ENCODE data around the gene RGS14. TPM values are rescaled to one million over a fixed set of nuclear protein-coding genes. Genes with fewer than 3 reads are reported as not detected.
"Not testable (repeated sequence)": the region's sequence is repeated elsewhere in the genome, so short reads cannot be mapped to it uniquely, and the experiment has no call there.

RGS14 gene
- total RNA-seq, 2 donors from 2014 or later, result 41.3 to 50.8 TPM

DNA sequence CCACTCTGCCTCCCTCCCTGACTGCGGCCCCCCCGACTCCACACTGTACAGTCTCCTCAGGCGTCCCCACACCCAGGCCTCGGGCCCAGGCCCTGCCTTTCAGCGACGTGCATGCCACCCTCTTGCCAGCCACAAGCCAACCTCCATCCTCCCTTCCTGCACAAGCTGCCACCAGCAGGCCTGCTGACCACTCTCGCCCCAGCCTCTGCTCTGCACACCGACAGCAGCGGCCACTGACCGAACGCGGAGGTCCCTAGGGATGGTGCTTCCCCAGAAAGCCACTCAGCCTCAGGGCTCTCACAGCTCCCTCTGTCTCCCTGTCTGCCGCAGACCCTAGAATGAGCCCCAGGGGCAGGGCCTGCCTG lies 24.8 kb upstream of the RGS14 start:
- DNase-seq, result no peak
- no peak for ATAC-seq (replicated peaks in 1 of 2)
- Mint-ChIP-seq H3K27ac (no peak overlapping the region), H3K27me3 (ENCODE audit: low read depth) (no peaks in the 10 kb centered on the region), H3K36me3 (ENCODE audit: insufficient read depth in 2 of 2) (peaks cover 0 to 24% of the 10 kb centered on the region in 2 donors), H3K4me1 (ENCODE audit: low read depth) (peaks cover 24% of the 10 kb centered on the region), H3K9me3 (no peaks in the 10 kb centered on the region), H3K4me3 (no peak overlapping the region)

DNA sequence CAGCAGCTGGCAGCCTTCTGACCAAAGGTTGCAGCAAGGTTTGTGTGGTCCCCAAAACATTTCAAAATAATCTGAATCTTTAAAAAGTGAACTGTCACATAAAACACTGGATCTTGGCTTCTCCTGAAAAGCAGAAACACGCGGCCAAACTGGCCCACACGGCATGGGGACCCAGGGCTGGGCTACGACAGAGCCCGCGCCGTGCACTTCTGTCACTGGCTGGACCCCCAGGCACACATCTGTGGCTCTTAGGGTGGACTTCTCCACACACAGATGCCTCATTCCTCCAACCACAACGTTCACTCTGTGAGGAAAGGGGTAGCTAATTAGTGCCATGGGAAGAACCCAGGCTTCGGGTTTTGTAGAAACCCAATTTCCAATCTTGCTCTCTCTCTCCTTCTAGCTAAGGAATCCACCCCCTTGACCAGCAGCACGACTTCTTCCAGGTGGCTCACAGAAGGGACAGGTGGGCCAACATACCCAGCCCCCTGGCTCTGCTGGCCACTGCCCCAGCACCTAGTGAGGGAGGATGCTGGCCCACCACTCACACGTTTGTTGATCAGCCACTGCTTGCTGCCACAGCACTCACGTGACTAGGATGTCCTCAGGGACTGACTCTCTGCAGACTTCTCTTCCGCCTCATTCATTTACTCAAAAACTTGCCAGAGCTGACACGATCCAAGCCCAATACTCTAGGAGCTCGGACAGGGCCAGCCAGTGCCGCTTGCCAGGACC lies 24.1 kb upstream of the RGS14 start:
- H3K4me3 Mint-ChIP-seq, result no peak overlapping the region
- H3K9me3 Mint-ChIP-seq, result no peaks in the 10 kb centered on the region
- peaks cover 0 to 24% of the 10 kb centered on the region in 2 donors for H3K36me3 Mint-ChIP-seq (ENCODE audit: insufficient read depth in 2 of 2)
- H3K27ac Mint-ChIP-seq, result no peak overlapping the region
- no peaks in the 10 kb centered on the region for H3K27me3 Mint-ChIP-seq (ENCODE audit: low read depth)
- ATAC-seq (replicated peaks in 1 of 2), result no peak
- DNase-seq, result no peak
- peaks cover 17% of the 10 kb centered on the region for H3K4me1 Mint-ChIP-seq (ENCODE audit: low read depth)

DNA sequence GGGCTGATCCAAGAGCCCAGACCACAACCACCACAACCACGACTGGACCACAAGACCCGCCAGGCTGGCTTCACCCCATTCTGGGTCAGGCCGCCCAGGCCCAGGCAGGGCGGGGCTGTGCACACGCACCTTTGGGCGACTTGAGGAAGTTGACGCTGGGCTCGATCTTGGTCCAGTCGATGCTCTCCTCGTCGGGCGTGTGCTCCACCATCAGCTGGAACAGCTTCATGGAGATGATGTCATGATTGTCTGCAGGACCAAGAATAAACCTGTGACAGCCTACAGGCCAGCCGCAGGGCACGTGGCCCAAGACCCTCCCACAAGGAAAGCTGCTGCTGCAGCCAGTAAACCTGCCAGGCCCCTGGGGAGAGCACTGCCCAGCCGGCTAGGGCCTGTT lies 23.6 kb upstream of the RGS14 start:
- DNase-seq (no peak), ATAC-seq (replicated peaks in 1 of 2) (no peak)
- Mint-ChIP-seq H3K4me3 (no peak overlapping the region), H3K27ac (no peak overlapping the region), H3K27me3 (ENCODE audit: low read depth) (no peaks in the 10 kb centered on the region), H3K36me3 (ENCODE audit: insufficient read depth in 2 of 2) (peaks cover 0 to 24% of the 10 kb centered on the region in 2 donors), H3K4me1 (ENCODE audit: low read depth) (peaks cover 14% of the 10 kb centered on the region), H3K9me3 (no peaks in the 10 kb centered on the region)

DNA sequence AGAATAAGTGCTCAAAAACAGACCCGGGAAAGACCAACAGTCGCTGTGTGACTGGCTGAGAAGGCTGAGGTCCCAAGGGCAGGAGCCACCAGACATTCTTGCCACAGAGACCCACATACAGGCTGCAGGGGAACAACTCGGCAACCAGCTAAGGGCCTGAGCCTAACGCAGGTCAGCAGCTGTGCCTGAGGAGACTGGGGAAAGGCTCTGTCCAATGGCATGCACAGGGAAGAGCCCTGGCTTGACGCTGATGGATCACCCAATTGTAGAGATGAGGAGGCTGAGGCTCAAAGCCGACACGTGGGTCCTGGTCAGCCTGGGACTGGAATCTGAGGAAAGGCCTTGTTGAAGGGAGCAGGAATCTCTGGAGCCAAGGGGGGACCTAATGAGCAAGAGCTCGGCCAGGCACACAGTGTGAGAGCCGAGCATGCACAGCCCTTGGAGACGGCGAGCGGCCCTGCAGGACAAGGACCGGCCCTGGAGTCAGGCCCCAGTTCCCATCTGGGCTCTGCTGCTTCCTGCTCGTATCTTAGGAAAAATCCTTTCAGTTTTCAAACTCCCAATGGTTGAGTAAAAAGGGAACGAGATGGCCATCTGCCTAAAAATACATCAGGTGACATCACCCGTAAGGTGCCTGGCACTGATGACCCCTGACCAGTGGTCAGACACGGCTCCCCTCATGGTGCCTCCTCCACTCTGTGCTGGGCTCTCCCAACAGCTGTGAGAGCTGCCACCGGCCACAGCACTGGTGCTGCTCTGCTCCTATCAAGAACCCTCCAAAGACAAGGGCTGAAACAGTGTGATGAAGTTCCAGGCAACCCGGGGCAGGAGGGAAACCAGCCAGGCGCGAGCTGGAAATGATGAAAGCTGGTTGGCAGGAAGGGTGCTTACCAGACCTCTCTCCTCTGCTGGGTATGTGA lies 22.7 kb upstream of the RGS14 start:
- Mint-ChIP-seq H3K36me3 (ENCODE audit: insufficient read depth in 2 of 2) (peaks cover 5 to 30% of the 10 kb centered on the region in 2 donors), H3K9me3 (no peaks in the 10 kb centered on the region), H3K4me1 (ENCODE audit: low read depth) (peaks cover 23% of the 10 kb centered on the region), H3K27ac (no peak overlapping the region), H3K4me3 (no peak overlapping the region), H3K27me3 (ENCODE audit: low read depth) (no peaks in the 10 kb centered on the region)
- DNase-seq, result no peak
- ATAC-seq (replicated peaks in 1 of 2), result no peak

DNA sequence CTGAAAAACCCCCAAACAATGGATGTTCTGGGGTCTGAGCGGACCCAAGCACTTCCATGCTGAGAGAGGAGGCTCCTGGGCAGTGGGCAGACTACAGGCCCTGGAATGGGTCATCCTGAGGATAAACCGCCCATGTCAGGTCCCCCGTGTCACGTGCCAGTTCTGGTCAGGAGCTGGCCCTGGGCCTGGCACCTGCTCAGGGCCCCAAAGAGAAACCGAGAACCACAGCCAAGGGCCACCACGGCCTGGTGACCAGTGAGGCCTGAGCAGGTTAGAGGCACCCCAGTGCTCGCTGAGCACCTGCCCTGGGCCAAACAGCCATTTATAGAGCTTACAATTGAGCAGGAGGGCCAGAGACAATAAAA lies 22.0 kb upstream of the RGS14 start:
- H3K27me3 Mint-ChIP-seq (ENCODE audit: low read depth), result no peaks in the 10 kb centered on the region
- H3K4me3 Mint-ChIP-seq, result no peak overlapping the region
- no peaks in the 10 kb centered on the region for H3K9me3 Mint-ChIP-seq
- ATAC-seq (replicated peaks in 1 of 2) (no peak), DNase-seq (no peak)
- H3K36me3 Mint-ChIP-seq (ENCODE audit: insufficient read depth in 2 of 2), result peaks cover 5 to 31% of the 10 kb centered on the region in 2 donors
- no peak overlapping the region for H3K27ac Mint-ChIP-seq
- H3K4me1 Mint-ChIP-seq (ENCODE audit: low read depth), result peaks cover 28% of the 10 kb centered on the region

DNA sequence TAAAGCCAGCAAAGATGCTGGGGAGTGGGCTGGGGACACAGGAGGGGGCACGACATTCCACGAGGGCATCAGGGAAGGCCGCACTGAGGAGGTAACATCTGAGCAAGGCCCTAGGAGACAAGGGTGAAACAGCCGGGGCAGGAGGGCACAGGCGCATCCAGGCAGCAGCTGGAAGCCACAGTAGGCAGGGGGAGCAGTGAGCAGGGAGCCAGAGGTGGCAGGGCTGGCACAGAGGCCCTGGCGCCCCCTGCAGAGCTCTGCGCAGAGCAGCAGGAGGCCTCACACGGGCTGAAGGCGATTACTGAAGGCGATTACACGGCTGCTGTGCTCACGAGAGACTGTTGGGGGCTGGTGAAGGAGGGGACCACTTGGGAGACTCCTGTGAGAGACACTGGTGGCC lies 21.6 kb upstream of the RGS14 start:
- Mint-ChIP-seq H3K9me3 (no peaks in the 10 kb centered on the region), H3K4me1 (ENCODE audit: low read depth) (peaks cover 28% of the 10 kb centered on the region), H3K36me3 (ENCODE audit: insufficient read depth in 2 of 2) (peaks cover 5 to 31% of the 10 kb centered on the region in 2 donors), H3K4me3 (no peak overlapping the region), H3K27me3 (ENCODE audit: low read depth) (no peaks in the 10 kb centered on the region), H3K27ac (no peak overlapping the region)
- DNase-seq (peak; percentile 40 to 63), ATAC-seq (replicated peaks in 1 of 2) (peak; percentile 75 to 87)

DNA sequence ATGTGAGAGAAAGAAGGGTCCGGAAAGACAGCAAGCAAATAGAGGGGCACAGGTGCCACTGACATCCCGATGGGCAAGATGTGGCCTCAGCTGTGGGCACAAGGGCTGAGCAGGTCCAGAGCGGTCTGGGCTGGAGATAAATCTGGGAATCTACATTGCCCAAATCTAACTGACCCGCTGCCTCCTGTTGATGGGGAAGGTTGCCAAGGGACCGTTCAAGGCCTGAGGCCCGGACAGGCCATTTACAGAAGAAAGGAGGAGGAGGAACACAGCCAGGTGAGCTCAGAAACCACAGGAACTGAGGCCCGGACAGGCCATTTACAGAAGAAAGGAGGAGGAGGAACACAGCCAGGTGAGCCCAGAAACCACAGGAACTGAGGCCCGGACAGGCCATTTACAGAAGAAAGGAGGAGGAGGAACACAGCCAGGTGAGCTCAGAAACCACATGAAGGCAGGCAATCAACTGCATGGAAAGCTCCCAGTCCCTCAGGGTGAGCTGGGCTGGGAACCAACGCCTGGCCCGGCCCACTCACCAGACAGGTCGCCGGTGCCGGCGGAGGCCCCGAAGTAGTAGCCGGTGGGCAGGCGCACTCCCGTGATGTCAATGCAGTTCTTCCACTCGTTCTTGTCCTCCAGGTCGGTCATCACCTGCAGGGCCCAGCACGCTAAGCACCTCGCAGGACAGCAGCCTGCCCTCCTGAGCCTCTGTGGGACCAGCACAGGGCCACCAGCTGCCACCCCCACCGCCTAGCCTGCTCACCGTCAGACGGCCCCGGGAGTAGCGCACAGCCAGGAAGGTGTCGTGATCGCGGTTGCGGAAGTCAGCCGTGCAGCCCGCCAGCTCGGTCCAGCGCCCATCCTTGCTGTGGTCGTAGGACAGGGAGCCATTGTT lies 20.9 kb upstream of the RGS14 start:
- no peak overlapping the region for H3K27ac Mint-ChIP-seq
- H3K4me1 Mint-ChIP-seq (ENCODE audit: low read depth), result peaks cover 28% of the 10 kb centered on the region
- no peak for DNase-seq
- peaks cover 7 to 35% of the 10 kb centered on the region in 2 donors for H3K36me3 Mint-ChIP-seq (ENCODE audit: insufficient read depth in 2 of 2)
- H3K27me3 Mint-ChIP-seq (ENCODE audit: low read depth), result no peaks in the 10 kb centered on the region
- no peak for ATAC-seq (replicated peaks in 1 of 2)
- no peak overlapping the region for H3K4me3 Mint-ChIP-seq
- no peaks in the 10 kb centered on the region for H3K9me3 Mint-ChIP-seq

DNA sequence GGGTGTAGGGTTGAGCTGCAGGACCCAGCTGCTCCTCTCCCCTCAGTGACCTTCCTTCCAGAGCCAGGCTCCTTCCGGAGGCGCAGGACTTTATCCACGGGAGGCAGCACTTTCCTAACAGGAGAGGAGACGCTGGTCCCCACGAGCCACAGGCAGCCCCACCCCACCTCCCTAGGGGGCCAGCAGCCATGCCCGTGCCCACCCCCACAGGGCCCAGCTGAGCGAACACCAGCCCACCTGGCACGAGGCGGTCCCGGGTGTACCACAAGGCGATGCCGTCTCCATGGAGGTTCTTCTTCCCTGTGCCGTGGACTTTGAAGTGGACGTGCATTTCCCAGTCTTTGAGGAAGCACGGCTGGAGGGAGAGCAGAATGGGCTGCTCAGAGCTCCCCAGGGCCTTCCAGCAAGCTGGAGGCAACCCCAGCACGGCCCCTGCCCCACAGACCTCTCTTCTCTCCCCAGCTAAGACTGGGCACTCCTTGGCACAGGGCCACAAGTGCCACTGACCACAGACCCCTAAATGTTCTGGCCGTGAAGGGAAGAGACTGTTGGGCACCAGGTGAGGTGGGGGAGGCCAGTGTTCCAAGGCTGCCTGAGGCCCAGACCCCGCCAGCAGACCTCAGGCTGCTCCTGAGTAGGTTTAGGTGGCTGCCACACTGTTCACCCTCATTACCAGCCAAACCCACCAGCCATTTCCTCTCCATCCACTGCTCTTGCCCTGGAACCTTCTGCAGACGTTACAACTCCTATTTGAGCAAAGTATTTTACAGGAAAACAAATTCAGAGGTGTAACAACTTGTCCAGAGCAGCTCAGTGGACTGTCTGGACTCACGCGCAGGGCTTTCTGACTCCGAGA lies 19.2 kb upstream of the RGS14 start:
- DNase-seq (no peak), ATAC-seq (replicated peaks in 1 of 2) (no peak)
- Mint-ChIP-seq H3K9me3 (no peaks in the 10 kb centered on the region), H3K4me3 (no peak overlapping the region), H3K27ac (no peak overlapping the region), H3K36me3 (ENCODE audit: insufficient read depth in 2 of 2) (peaks cover 9 to 36% of the 10 kb centered on the region in 2 donors), H3K4me1 (ENCODE audit: low read depth) (peaks cover 25% of the 10 kb centered on the region), H3K27me3 (ENCODE audit: low read depth) (no peaks in the 10 kb centered on the region)

DNA sequence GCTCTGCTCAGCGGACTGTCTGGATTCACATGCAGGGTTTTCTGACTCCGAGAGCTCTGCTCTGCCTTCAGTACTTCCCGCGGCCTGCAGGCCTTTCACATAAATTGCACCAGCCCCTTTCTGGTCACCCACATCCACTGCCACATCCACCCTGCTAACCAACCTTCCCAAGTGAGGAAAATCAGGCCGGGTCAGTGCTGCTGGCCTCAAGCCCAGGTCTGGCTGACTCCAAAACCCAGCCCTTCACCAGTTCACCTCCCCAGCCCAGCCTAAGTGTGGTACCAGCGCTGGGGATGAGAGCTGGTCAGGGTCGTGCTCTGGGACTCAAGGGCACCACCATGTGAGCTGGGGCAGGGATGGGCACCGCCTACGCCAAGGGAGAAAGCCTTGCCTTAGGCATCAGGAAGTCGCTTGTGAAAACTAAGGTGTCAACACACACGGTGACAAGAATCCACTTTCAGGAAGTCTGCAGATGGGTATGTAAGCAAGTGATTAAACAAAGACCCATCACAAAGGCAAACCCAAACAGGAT lies 18.6 kb upstream of the RGS14 start:
- peaks cover 30% of the 10 kb centered on the region for H3K4me1 Mint-ChIP-seq (ENCODE audit: low read depth)
- no peak for ATAC-seq (replicated peaks in 1 of 2)
- no peaks in the 10 kb centered on the region for H3K27me3 Mint-ChIP-seq (ENCODE audit: low read depth)
- no peak for DNase-seq
- H3K36me3 Mint-ChIP-seq (ENCODE audit: insufficient read depth in 2 of 2), result peaks cover 10 to 35% of the 10 kb centered on the region in 2 donors
- no peaks in the 10 kb centered on the region for H3K9me3 Mint-ChIP-seq
- H3K27ac Mint-ChIP-seq, result peak overlapping the region; percentile 89
- H3K4me3 Mint-ChIP-seq, result no peak overlapping the region

DNA sequence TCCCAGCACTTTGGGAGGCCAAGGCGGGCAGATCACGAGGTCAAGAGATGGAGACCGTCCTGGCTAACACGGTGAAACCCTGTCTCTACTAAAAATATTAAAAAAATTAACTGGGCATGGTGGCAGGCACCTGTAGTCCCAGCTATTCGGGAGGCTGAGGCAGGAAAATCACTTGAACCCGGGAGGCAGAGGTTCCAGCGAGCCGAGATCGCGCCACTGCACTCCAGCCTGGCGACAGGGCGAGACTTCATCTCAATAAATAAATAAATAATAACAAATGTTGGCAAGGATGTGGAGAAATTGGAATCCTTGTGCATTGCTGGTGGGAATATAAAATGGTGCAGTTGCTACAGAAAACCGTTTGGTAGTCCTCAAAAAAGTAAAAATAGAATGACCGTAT lies 14.7 kb upstream of the RGS14 start:
- not testable (repeated sequence) for DNase-seq; H3K9me3 Mint-ChIP-seq; H3K4me3 Mint-ChIP-seq; H3K27ac Mint-ChIP-seq; H3K27me3 Mint-ChIP-seq (ENCODE audit: low read depth); ATAC-seq (replicated peaks in 1 of 2)
- peaks cover 35% of the 10 kb centered on the region for H3K4me1 Mint-ChIP-seq (ENCODE audit: low read depth)
- peaks cover 11 to 35% of the 10 kb centered on the region in 2 donors for H3K36me3 Mint-ChIP-seq (ENCODE audit: insufficient read depth in 2 of 2)

DNA sequence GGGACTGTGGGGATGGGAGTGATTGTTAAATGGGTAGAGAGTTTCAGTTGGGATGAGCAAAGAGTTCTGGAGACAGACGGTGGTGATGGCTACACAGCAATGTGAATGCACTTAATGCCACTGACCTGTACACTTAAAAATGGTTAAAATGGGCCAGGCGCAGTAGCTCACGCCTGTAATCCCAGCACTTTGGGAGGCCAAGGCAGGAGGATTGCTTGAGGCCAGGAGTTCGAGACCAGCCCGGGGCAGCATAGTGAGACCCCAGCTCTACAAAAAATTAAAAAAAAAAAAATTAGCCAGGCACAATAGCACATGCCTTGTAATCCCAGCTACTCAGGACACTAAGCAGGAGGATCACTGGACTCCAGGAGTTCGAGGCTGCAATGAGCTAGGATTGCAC lies 13.9 kb upstream of the RGS14 start:
- no peaks in the 10 kb centered on the region for H3K9me3 Mint-ChIP-seq
- ATAC-seq (replicated peaks in 1 of 2) (no peak), DNase-seq (no peak)
- peaks cover 35% of the 10 kb centered on the region for H3K4me1 Mint-ChIP-seq (ENCODE audit: low read depth)
- H3K36me3 Mint-ChIP-seq (ENCODE audit: insufficient read depth in 2 of 2), result peaks cover 11 to 35% of the 10 kb centered on the region in 2 donors
- H3K27me3 Mint-ChIP-seq (ENCODE audit: low read depth), result no peaks in the 10 kb centered on the region
- peak overlapping the region; percentile 15 for H3K27ac Mint-ChIP-seq
- no peak overlapping the region for H3K4me3 Mint-ChIP-seq

DNA sequence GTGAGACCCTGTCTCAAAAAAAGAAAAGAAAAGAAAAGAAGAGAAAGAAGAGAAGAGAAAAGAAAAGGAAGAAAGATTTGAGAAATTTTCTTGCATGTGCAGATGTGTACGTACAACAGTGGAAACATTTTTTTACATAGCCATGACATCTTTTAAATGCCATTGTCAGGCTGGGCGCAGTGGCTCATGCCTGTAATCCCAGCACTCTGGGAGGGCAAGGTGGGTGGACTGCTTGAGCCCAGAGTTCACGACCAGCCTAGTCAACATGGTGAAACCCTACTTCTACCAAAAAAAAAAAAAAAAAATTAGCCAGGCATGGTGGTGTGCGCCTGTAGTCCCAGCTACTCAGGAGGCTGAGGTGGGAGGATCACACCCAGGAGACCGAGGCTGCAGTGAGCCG lies 12.8 kb upstream of the RGS14 start:
- no peak overlapping the region for H3K27ac Mint-ChIP-seq
- DNase-seq, result no peak
- peaks cover 7 to 33% of the 10 kb centered on the region in 2 donors for H3K36me3 Mint-ChIP-seq (ENCODE audit: insufficient read depth in 2 of 2)
- ATAC-seq (replicated peaks in 1 of 2), result no peak
- peaks cover 38% of the 10 kb centered on the region for H3K4me1 Mint-ChIP-seq (ENCODE audit: low read depth)
- H3K27me3 Mint-ChIP-seq (ENCODE audit: low read depth), result no peaks in the 10 kb centered on the region
- H3K9me3 Mint-ChIP-seq, result no peaks in the 10 kb centered on the region
- H3K4me3 Mint-ChIP-seq, result no peak overlapping the region

Measured in activated T-cell treated with anti-CD3 and anti-CD28 coated beads, Interleukin-2, amount 50 U/mL, for 72 hours (primary cell).